ENCODE data around the gene OR2AT4.

DNA sequence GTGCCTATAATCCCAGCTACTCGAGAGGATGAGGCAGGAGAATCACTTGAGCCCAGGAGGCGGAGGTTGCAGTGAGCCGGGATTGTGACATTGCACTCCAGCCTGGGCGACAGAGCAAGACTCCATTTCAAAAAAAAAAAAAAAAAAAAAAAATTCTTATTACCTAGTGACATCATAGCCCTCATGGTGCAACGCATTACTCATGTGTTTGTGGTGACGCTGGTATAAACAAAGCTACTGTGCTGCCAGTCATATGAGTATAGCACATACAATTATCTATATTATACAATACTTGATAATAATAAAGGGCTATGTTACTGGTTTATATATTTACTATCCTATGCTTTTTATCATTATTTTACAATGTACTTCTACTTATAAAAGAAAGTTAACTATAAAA is 41.2 kb downstream of the OR2AT4 start:
- TF ChIP-seq, protein P1, sequence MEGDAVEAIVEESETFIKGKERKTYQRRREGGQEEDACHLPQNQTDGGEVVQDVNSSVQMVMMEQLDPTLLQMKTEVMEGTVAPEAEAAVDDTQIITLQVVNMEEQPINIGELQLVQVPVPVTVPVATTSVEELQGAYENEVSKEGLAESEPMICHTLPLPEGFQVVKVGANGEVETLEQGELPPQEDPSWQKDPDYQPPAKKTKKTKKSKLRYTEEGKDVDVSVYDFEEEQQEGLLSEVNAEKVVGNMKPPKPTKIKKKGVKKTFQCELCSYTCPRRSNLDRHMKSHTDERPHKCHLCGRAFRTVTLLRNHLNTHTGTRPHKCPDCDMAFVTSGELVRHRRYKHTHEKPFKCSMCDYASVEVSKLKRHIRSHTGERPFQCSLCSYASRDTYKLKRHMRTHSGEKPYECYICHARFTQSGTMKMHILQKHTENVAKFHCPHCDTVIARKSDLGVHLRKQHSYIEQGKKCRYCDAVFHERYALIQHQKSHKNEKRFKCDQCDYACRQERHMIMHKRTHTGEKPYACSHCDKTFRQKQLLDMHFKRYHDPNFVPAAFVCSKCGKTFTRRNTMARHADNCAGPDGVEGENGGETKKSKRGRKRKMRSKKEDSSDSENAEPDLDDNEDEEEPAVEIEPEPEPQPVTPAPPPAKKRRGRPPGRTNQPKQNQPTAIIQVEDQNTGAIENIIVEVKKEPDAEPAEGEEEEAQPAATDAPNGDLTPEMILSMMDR (IDR thresholded peaks at IDR 0.05; ENCODE audit: low read depth, low read length) = no peak
- TF ChIP-seq POLR2A (IDR thresholded peaks at IDR 0.05; ENCODE audit: extremely low read depth, insufficient read length) (no peak), MYC (IDR thresholded peaks at IDR 0.05; ENCODE audit: low read depth, low read length) (no peak)
- TF ChIP-seq, protein P2, sequence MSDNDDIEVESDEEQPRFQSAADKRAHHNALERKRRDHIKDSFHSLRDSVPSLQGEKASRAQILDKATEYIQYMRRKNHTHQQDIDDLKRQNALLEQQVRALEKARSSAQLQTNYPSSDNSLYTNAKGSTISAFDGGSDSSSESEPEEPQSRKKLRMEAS (IDR thresholded peaks at IDR 0.05; ENCODE audit: low read depth, low read length) = no peak

Data from NB4 (cell line).